MG63 (cell line): ENCODE data around the gene PHKG1. TPM values are rescaled to one million over a fixed set of nuclear protein-coding genes. Genes with fewer than 3 reads are reported as not detected.

Experiments
- total RNA-seq: library from RNA; depleted of rRNA; stranded (reverse); fragments of >200 nt; shearing (Covaris generic); gene quantifications from 2 replicates; pipeline ENCODE4 v1.2.3, GENCODE V29; 2014; ENCODE audit warnings: low replicate concordance; rRNA removed

The PHKG1 gene
- total RNA-seq, 1 experiment from 2014 or later, result 5.5 TPM

Other genes with a start within 250 kb of the PHKG1 start
- not detected in 2 replicates for gene SEPTIN14, start 230.2 kb downstream of the PHKG1 start, total RNA-seq
- gene ZNF713, start 205.5 kb downstream of the PHKG1 start, total RNA-seq, result 0.79 and 3.9 TPM in 2 replicates
- gene MRPS17, start 141.1 kb downstream of the PHKG1 start, total RNA-seq, result 24.5 and 28.3 TPM in 2 replicates
- gene NIPSNAP2, start 128.4 kb downstream of the PHKG1 start, total RNA-seq, result 30.9 and 36.4 TPM in 2 replicates
- gene PSPH, start 41.5 kb downstream of the PHKG1 start, total RNA-seq, result 51.9 and 125 TPM in 2 replicates
- 421 and 698 TPM in 2 replicates for gene CCT6A, start 41.2 kb downstream of the PHKG1 start, total RNA-seq
- 99.8 and 154 TPM in 2 replicates for gene SUMF2, start 28.7 kb downstream of the PHKG1 start, total RNA-seq
- gene CHCHD2, start 13.5 kb upstream of the PHKG1 start, total RNA-seq, result 797 and 882 TPM in 2 replicates
- not detected in 2 replicates for gene NUPR2, start 23.5 kb upstream of the PHKG1 start, total RNA-seq